ENCODE measurements around the gene RELL1. TPM values are rescaled to one million over a fixed set of nuclear protein-coding genes. Genes with fewer than 3 reads are reported as not detected.
A peak's percentile ranks its signal among the peaks of the same experiment; 100 is the strongest.

Gene RELL1
- total and polyA plus RNA-seq, 4 experiments from 2014 or later, result 3.9 to 36.9 (median 21.9) TPM

DNA sequence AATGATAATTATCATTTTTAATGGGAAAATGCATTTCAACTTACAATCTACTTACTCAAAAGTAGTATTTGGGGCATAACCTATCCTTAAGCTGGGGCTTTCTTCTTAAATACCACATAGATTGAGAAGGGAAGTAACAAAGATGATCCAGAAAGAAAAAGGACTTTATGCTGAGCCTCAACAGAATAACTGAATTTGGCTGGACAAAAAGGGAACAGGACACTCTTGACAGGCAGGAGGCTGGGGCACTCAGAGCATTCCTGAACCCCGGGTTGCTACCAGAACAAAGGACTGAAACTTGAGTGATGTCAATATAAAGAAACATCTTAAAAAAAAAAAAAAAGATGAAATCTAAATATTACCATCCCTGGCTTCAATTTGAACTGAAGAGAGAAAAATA is 23.9 kb downstream of the RELL1 start:
- H3K27ac ChIP-seq (ENCODE audit: low read depth, low read length), result no peak overlapping the region
- Mint-ChIP-seq H3K27ac (no peak overlapping the region), H3K9me3 (peaks cover 0 to 11% (median 4%) of the 10 kb centered on the region in 8 donors), H3K4me1 (peaks cover 42 to 86% (median 54%) of the 10 kb centered on the region in 4 donors), H3K27me3 (no peaks in the 10 kb centered on the region), H3K4me3 (no peak overlapping the region), H3K36me3 (peaks cover 14 to 25% of the 10 kb centered on the region in 2 donors)
- intact Hi-C loops (cut with micrococcal nuclease), result no loop called here
- no peaks in the 10 kb centered on the region for H3K27me3 ChIP-seq (ENCODE audit: insufficient read depth, low read length)
- peaks cover 22% of the 10 kb centered on the region for H3K4me1 ChIP-seq (ENCODE audit: insufficient read depth, low read length)
- no peaks in the 10 kb centered on the region for H3K36me3 ChIP-seq (ENCODE audit: insufficient read depth, low read length)
- DNase-seq, result no peak
- H3K9me3 ChIP-seq (ENCODE audit: control insufficient read depth in 1 of 2, low read length in 2 of 2), result peaks cover 0 to 5% of the 10 kb centered on the region in 2 donors
- POLR2A ChIA-PET (ENCODE audit: partially characterized antibody), result no interaction called here
- no peak overlapping the region for H3K4me3 ChIP-seq (ENCODE audit: low read length in 2 of 2)
- CTCF ChIA-PET (ENCODE audit: partially characterized antibody), result interaction anchor here (1.5 kb wide), 1 partner anchor 13 kb away, joined by 5 read pairs; no protein-coding TSS in a partner anchor

DNA sequence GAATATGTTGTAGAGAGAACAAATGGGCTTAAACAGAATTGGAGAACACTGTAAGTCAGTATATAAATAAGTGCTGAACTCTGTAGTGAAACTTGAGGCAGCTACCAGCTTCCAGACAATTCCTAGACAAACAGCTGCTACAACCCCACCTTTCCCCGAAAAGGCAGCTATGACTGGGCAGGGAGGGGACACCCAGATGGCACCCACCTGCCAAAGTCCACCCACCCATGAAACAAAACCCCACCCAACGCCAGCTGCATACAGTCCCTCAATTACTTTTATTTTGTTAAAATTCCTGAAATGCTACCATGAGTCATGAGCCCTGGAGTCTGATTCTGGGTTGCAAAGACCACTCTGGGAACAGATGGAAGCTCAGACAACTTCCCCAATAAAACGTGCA is 24.4 kb downstream of the RELL1 start:
- H3K9me3 Mint-ChIP-seq, result peaks cover 0 to 14% (median 6%) of the 10 kb centered on the region in 8 donors
- no peak overlapping the region for H3K27ac ChIP-seq (ENCODE audit: low read depth, low read length)
- H3K4me3 ChIP-seq (ENCODE audit: low read length in 2 of 2), result no peak overlapping the region
- H3K4me1 ChIP-seq (ENCODE audit: insufficient read depth, low read length), result peaks cover 18% of the 10 kb centered on the region
- peak overlapping the region in 1 of 7 donors; percentile 35 for H3K27ac Mint-ChIP-seq
- H3K36me3 Mint-ChIP-seq, result peaks cover 17 to 27% of the 10 kb centered on the region in 2 donors
- H3K27me3 ChIP-seq (ENCODE audit: insufficient read depth, low read length), result no peaks in the 10 kb centered on the region
- peaks cover 0 to 7% of the 10 kb centered on the region in 2 donors for H3K9me3 ChIP-seq (ENCODE audit: control insufficient read depth in 1 of 2, low read length in 2 of 2)
- H3K4me1 Mint-ChIP-seq, result peaks cover 38 to 82% (median 49%) of the 10 kb centered on the region in 4 donors
- CTCF ChIA-PET (ENCODE audit: partially characterized antibody), result interaction anchor here (1.1 to 1.5 kb wide), 2 partner anchors 13 to 59 kb away, joined by 3 to 5 read pairs; no protein-coding TSS in a partner anchor
- no peaks in the 10 kb centered on the region for H3K36me3 ChIP-seq (ENCODE audit: insufficient read depth, low read length)
- DNase-seq, result no peak
- H3K27me3 Mint-ChIP-seq, result no peaks in the 10 kb centered on the region
- POLR2A ChIA-PET (ENCODE audit: partially characterized antibody), result no interaction called here
- intact Hi-C loops (cut with micrococcal nuclease), result no loop called here
- no peak overlapping the region for H3K4me3 Mint-ChIP-seq

DNA sequence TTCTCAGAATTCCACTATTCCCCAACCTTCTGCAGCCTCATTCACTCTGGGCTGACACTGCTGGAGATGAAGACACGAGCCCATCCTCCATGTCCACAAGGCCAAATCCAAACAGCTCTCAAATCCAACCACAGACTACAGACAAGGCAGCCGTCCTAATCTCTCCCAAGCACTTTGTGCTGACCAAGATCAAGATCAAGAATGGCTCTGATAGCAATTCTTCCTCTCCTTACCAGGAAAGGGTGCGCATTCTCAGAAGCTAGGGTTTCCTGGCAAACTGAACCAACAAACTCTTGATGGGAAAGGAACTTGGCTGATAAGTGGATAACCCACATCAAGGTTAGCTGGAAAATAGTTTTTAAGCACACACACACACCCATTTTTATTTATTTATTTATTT is 26.5 kb downstream of the RELL1 start:
- no peak for DNase-seq
- POLR2A ChIA-PET (ENCODE audit: partially characterized antibody), result no interaction called here
- peaks cover 2 to 29% (median 19%) of the 10 kb centered on the region in 8 donors for H3K9me3 Mint-ChIP-seq
- H3K27ac Mint-ChIP-seq, result peak overlapping the region in 3 of 7 donors; percentile 47 to 81 (median 64)
- Histone ChIP-seq H3K9me3 (ENCODE audit: control insufficient read depth in 1 of 2, low read length in 2 of 2) (peaks cover 0 to 7% of the 10 kb centered on the region in 2 donors), H3K4me1 (ENCODE audit: insufficient read depth, low read length) (peaks cover 4% of the 10 kb centered on the region), H3K27ac (ENCODE audit: low read depth, low read length) (no peak overlapping the region), H3K4me3 (ENCODE audit: low read length in 2 of 2) (no peak overlapping the region), H3K36me3 (ENCODE audit: insufficient read depth, low read length) (no peaks in the 10 kb centered on the region), H3K27me3 (ENCODE audit: insufficient read depth, low read length) (no peaks in the 10 kb centered on the region)
- peaks cover 33 to 45% of the 10 kb centered on the region in 2 donors for H3K36me3 Mint-ChIP-seq
- CTCF ChIA-PET (ENCODE audit: partially characterized antibody), result no interaction called here
- H3K4me1 Mint-ChIP-seq, result peaks cover 22 to 61% (median 37%) of the 10 kb centered on the region in 4 donors
- no peaks in the 10 kb centered on the region for H3K27me3 Mint-ChIP-seq
- no peak overlapping the region for H3K4me3 Mint-ChIP-seq
- intact Hi-C loops (cut with micrococcal nuclease), result no loop called here

DNA sequence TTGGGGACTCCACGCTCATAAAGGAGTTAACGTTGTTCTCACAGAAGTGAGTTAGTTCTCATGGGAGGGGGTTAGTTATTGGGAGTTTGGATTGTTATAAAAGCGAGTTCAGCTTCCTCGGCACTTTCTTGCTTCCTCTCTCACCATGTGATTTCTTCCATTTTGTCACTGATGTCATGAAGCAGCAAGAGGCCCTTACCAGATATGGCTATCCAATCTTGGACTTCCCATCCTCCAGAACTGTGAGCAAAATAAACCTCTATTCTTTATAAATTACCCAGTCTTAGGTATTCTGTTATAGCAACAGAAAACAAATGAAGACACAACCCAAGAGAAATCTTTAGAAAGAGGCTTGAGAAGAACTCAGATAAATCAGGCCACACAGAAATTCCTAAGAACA is 29.5 kb downstream of the RELL1 start:
- H3K27ac ChIP-seq (ENCODE audit: low read depth, low read length), result no peak overlapping the region
- H3K36me3 ChIP-seq (ENCODE audit: insufficient read depth, low read length), result no peaks in the 10 kb centered on the region
- H3K27ac Mint-ChIP-seq, result peak overlapping the region in 1 of 7 donors; percentile 19
- H3K36me3 Mint-ChIP-seq, result peaks cover 42 to 54% of the 10 kb centered on the region in 2 donors
- POLR2A ChIA-PET (ENCODE audit: partially characterized antibody), result no interaction called here
- H3K4me3 ChIP-seq (ENCODE audit: low read length in 2 of 2), result no peak overlapping the region
- no peak overlapping the region for H3K4me3 Mint-ChIP-seq
- H3K27me3 ChIP-seq (ENCODE audit: insufficient read depth, low read length), result no peaks in the 10 kb centered on the region
- intact Hi-C loops (cut with micrococcal nuclease), result no loop called here
- H3K9me3 ChIP-seq (ENCODE audit: control insufficient read depth in 1 of 2, low read length in 2 of 2), result peaks cover 0 to 7% of the 10 kb centered on the region in 2 donors
- H3K9me3 Mint-ChIP-seq, result peaks cover 2 to 29% (median 20%) of the 10 kb centered on the region in 8 donors
- CTCF ChIA-PET (ENCODE audit: partially characterized antibody), result interaction anchor here (1.2 kb wide), 1 partner anchor 10 kb away, joined by 3 read pairs; no protein-coding TSS in a partner anchor
- peaks cover 4% of the 10 kb centered on the region for H3K4me1 ChIP-seq (ENCODE audit: insufficient read depth, low read length)
- no peaks in the 10 kb centered on the region for H3K27me3 Mint-ChIP-seq
- no peak for DNase-seq
- peaks cover 19 to 52% (median 43%) of the 10 kb centered on the region in 4 donors for H3K4me1 Mint-ChIP-seq

DNA sequence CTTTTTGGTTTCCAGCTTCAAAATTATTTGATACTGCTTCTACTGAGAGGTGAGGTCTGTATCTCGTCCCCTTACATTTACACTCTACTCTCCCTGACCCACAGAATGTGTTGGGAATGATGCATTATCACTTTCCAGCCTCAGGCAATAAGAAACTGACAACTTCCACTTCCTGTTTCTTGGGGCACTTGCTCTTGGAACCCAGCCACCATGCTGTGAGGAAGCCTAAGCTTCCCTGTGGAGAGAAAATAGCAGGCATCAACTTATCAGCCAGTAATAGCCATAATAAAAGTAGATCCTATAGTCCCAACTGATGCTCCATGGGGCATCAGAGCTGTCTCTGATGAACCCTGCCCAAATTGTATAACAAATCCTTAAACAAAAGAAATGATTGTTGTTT is 32.6 kb downstream of the RELL1 start:
- Mint-ChIP-seq H3K27ac (peak overlapping the region in 1 of 7 donors; percentile 11), H3K9me3 (peaks cover 2 to 29% (median 20%) of the 10 kb centered on the region in 8 donors), H3K36me3 (peaks cover 54 to 60% of the 10 kb centered on the region in 2 donors), H3K4me3 (no peak overlapping the region), H3K27me3 (no peaks in the 10 kb centered on the region), H3K4me1 (peaks cover 12 to 46% (median 29%) of the 10 kb centered on the region in 4 donors)
- CTCF ChIA-PET (ENCODE audit: partially characterized antibody), result no interaction called here
- H3K36me3 ChIP-seq (ENCODE audit: insufficient read depth, low read length), result peaks cover 8% of the 10 kb centered on the region
- no peaks in the 10 kb centered on the region for H3K4me1 ChIP-seq (ENCODE audit: insufficient read depth, low read length)
- H3K27ac ChIP-seq (ENCODE audit: low read depth, low read length), result no peak overlapping the region
- POLR2A ChIA-PET (ENCODE audit: partially characterized antibody), result no interaction called here
- H3K4me3 ChIP-seq (ENCODE audit: low read length in 2 of 2), result no peak overlapping the region
- intact Hi-C loops (cut with micrococcal nuclease), result loop anchor here (5.0 kb wide), 1 partner anchor 34 kb away; the partner anchor contains the start of gene RELL1
- DNase-seq, result no peak
- no peaks in the 10 kb centered on the region for H3K27me3 ChIP-seq (ENCODE audit: insufficient read depth, low read length)
- peaks cover 0 to 7% of the 10 kb centered on the region in 2 donors for H3K9me3 ChIP-seq (ENCODE audit: control insufficient read depth in 1 of 2, low read length in 2 of 2)

DNA sequence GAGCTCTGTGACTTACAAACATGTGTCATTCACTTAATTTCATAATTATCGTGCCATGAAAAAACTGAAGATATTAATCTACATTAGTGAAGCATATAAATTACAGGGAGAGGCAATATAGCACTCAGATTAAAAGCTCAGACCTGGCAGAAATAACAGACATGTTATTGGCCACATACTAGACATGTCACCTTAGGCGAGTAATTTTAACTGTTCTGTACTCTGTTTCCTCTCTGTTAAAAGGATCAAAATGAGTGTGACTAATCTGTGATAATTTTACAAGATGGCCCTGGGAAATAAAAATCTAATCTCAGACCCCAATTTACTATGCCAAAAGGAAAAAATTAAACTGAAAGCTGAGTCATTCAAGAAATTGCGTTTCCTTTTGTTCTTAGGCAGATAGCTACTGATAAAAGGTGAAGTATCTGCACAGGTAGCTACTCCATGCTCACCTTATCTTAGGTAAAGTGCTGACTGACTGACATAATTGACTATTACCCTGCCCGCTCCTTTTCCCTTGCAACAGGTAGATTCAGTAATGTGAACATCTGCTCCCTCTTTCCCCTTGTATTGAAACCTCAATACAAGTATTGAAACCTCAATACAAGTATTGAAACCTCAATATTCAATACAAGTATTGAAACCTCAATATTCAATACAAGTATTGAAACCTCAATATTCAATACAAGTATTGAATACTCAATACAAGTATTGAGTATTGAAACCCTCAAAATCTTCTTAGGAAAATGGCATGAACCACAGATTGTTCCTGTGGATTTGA is 33.2 kb downstream of the RELL1 start:
- intact Hi-C loops (cut with micrococcal nuclease), result loop anchor here (5.0 kb wide), 1 partner anchor 34 kb away; the partner anchor contains the start of gene RELL1
- H3K27ac ChIP-seq (ENCODE audit: low read depth, low read length), result no peak overlapping the region
- no peaks in the 10 kb centered on the region for H3K4me1 ChIP-seq (ENCODE audit: insufficient read depth, low read length)
- Mint-ChIP-seq H3K9me3 (peaks cover under 1 to 27% (median 19%) of the 10 kb centered on the region in 8 donors), H3K27me3 (no peaks in the 10 kb centered on the region), H3K4me3 (no peak overlapping the region), H3K27ac (peak overlapping the region in 1 of 7 donors; percentile 59), H3K36me3 (peaks cover 57 to 58% of the 10 kb centered on the region in 2 donors), H3K4me1 (peaks cover 12 to 46% (median 26%) of the 10 kb centered on the region in 4 donors)
- H3K9me3 ChIP-seq (ENCODE audit: control insufficient read depth in 1 of 2, low read length in 2 of 2), result peaks cover 0 to 7% of the 10 kb centered on the region in 2 donors
- H3K4me3 ChIP-seq (ENCODE audit: low read length in 2 of 2), result no peak overlapping the region
- ChIA-PET POLR2A (ENCODE audit: partially characterized antibody) (no interaction called here), CTCF (ENCODE audit: partially characterized antibody) (interaction anchor here (1.1 to 1.5 kb wide), 2 partner anchors 13 to 16 kb away, joined by 3 read pairs; no protein-coding TSS in a partner anchor)
- peaks cover 13% of the 10 kb centered on the region for H3K36me3 ChIP-seq (ENCODE audit: insufficient read depth, low read length)
- DNase-seq, result no peak
- H3K27me3 ChIP-seq (ENCODE audit: insufficient read depth, low read length), result no peaks in the 10 kb centered on the region

DNA sequence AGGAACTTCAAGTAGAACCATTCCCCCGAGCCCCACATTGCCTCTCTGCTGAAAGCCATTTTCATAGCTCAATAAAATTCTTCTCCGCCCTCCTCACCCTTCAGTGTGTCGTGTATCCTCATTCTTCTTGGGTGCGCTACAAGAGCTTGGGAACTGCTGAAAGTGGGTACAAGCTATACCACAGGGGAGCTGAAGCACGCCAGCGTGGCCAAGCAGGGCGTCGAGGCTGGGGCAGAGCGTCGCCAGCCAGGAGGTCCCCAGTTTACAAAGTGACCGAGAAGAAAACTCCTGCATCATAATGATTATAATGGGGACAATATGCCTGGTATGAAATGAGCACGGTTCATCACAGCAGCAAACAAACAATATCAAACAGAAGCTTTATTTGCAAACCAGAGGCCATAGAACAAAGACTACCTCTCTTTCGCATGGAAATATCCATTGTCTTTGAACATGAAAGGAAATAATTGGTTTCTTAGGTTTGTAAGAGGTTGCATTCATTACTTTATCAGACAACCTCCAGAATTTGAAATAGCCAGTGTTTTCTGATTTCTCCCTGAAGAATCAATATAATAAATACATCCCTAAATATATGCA is 34.3 kb downstream of the RELL1 start:
- H3K36me3 Mint-ChIP-seq, result peaks cover 57 to 60% of the 10 kb centered on the region in 2 donors

More for the DNA sequence above, 34.3 kb downstream of the RELL1 start:
- peaks cover 12 to 46% (median 22%) of the 10 kb centered on the region in 4 donors for H3K4me1 Mint-ChIP-seq
- no peak overlapping the region for H3K4me3 Mint-ChIP-seq
- H3K4me3 ChIP-seq (ENCODE audit: low read length in 2 of 2), result no peak overlapping the region
- ChIA-PET POLR2A (ENCODE audit: partially characterized antibody) (no interaction called here), CTCF (ENCODE audit: partially characterized antibody) (interaction anchor here (1.5 kb wide), 1 partner anchor 15 kb away, joined by 3 read pairs; no protein-coding TSS in a partner anchor)
- no peak overlapping the region for H3K27ac ChIP-seq (ENCODE audit: low read depth, low read length)
- H3K9me3 ChIP-seq (ENCODE audit: control insufficient read depth in 1 of 2, low read length in 2 of 2), result no peaks in the 10 kb centered on the region
- peaks cover 0 to 18% (median 13%) of the 10 kb centered on the region in 8 donors for H3K9me3 Mint-ChIP-seq
- peaks cover 19% of the 10 kb centered on the region for H3K36me3 ChIP-seq (ENCODE audit: insufficient read depth, low read length)
- H3K27me3 ChIP-seq (ENCODE audit: insufficient read depth, low read length), result no peaks in the 10 kb centered on the region
- no peak for DNase-seq
- intact Hi-C loops (cut with micrococcal nuclease), result loop anchor here (5.0 kb wide), 1 partner anchor 35 kb away; the partner anchor contains the start of gene RELL1
- H3K27me3 Mint-ChIP-seq, result no peaks in the 10 kb centered on the region
- H3K4me1 ChIP-seq (ENCODE audit: insufficient read depth, low read length), result no peaks in the 10 kb centered on the region
- peak overlapping the region in 1 of 7 donors; percentile 42 for H3K27ac Mint-ChIP-seq
